Esophagus squamous epithelium (tissue), 4 donors: ENCODE results near the gene ACSL3.

Experiments
- CTCF ChIP-seq, 6 experiments: fragments of 450-650 bp in 4 of 6; fragments of 200-600 bp in 2 of 6; sonication (generic) in 2 of 6; IDR thresholded peaks; one replicate each; pipeline ENCODE4 v1.5.1; 2016 to 2019; ENCODE audit warnings: antibody characterized with exemption in 6 of 6, mild to moderate bottlenecking in 4 of 6, moderate library complexity in 4 of 6
- POLR2A ChIP-seq, 4 donors: fragments of 450-650 bp; IDR thresholded peaks; one replicate each; pipeline ENCODE4 v1.6.1; 2017; ENCODE audit warnings: antibody characterized with exemption in 4 of 4, mild to moderate bottlenecking in 4 of 4, moderate library complexity in 3 of 4

GRCh38 chr2:222828572-222828971 is 32.3 kb upstream of the ACSL3 start:
- TF ChIP-seq CTCF (IDR thresholded peaks at IDR 0.05) (no peak), POLR2A (IDR thresholded peaks at IDR 0.05) (no peak)
